ENCODE data around the gene PNPLA3.

PNPLA3 gene, protein sequence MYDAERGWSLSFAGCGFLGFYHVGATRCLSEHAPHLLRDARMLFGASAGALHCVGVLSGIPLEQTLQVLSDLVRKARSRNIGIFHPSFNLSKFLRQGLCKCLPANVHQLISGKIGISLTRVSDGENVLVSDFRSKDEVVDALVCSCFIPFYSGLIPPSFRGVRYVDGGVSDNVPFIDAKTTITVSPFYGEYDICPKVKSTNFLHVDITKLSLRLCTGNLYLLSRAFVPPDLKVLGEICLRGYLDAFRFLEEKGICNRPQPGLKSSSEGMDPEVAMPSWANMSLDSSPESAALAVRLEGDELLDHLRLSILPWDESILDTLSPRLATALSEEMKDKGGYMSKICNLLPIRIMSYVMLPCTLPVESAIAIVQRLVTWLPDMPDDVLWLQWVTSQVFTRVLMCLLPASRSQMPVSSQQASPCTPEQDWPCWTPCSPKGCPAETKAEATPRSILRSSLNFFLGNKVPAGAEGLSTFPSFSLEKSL
- 0 reads per million in 2 donors for total RNA-seq

DNA sequence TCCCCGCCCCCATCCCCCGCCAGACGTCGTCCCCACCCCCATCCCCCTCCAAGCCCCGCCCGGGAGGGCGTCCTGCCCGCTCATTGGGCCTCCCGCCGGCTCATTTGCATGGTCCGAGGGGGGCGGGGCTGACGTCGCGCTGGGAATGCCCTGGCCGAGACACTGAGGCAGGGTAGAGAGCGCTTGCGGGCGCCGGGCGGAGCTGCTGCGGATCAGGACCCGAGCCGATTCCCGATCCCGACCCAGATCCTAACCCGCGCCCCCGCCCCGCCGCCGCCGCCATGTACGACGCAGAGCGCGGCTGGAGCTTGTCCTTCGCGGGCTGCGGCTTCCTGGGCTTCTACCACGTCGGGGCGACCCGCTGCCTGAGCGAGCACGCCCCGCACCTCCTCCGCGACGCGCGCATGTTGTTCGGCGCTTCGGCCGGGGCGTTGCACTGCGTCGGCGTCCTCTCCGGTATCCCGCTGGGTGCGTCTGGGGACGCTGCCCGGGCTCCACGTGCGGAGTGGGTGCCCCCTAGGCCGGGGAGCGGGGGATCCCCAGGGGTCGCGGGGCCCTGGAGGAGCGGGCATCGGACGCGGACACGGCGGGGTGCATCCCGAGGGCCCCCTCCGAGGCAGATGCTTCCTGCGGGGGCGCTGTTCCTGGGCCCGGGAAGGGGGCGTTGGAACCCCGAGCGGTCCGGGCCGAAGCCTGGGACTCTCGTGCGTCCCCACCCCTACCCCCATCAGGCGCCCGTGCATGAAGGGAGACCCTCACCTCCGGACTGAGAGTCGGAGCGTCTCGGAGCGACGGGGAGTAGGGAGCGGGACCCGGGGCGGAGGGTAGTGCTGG lies at the start of gene PNPLA3:
TSS of gene PNPLA3 (plus strand) at position 175 of the 834 bp plus-strand sequence. CDS start at position 282, 107 bp downstream.
- DNase-seq: peak; percentile 60

DNA sequence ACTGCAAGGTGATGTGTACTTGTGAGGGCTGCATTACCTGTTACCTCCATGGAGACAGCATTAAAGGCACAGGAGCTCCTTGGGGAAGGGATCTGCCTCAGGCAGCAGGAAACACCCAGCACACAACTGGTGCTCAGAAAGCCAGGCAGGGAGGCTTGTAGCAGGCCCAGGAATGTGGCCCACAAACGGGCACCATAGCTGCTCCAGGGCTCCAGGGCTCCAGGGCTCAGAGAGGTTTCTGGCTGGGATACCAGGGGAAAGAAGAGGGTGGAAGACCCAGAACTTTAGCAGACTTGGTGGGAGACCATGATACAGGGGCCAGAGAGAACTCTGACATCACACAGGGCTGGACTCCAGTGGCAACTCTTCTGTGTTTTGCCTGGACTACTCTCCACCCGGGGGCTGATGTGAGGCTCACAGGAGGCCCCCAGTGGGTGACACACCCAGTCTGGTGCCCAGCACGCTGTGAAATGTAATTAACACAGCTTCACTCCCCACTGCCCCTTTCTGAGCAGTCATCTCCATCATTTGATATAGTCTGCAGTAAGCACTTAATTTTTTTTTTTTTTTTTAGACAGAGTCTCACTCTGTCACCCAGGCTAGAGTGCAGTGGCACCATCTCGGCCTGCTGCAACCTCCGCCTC lies 46.6 kb upstream of the PNPLA3 start:
- DNase-seq: no peak

DNA sequence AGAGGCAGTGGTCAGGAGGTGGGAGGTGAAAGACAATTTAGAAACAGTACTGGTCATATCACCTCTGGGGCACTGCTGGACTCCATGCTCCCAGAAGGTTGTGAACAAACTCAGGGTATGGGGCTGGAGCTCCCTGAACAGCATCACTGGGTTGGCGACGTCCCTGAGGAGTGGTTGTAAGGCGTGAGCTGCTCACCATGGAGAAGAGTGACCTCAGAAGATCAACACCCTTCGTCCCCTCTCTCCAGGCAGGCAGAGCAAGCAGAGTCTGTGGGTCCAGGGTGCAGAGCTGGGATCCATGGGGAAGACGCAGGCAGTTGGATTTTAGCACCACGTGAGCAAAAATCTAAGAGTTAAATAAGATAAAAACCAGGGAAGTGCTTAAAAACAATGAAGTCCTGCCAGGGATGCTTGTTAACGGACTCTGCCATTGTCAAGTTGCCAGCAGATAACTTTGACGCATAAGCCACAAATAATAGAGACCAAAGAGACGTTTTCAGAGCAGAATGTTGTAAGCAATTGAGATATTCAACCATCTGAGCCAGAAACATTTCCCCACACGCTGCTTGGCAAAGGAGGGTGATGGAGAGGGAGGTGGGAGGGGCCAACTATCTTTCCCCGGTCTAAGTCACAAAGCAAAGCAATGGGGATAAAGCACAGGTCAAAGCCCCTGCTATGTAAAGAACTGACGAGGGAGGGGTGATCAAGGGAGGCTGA lies 45.4 kb upstream of the PNPLA3 start:
- no peak for DNase-seq

DNA sequence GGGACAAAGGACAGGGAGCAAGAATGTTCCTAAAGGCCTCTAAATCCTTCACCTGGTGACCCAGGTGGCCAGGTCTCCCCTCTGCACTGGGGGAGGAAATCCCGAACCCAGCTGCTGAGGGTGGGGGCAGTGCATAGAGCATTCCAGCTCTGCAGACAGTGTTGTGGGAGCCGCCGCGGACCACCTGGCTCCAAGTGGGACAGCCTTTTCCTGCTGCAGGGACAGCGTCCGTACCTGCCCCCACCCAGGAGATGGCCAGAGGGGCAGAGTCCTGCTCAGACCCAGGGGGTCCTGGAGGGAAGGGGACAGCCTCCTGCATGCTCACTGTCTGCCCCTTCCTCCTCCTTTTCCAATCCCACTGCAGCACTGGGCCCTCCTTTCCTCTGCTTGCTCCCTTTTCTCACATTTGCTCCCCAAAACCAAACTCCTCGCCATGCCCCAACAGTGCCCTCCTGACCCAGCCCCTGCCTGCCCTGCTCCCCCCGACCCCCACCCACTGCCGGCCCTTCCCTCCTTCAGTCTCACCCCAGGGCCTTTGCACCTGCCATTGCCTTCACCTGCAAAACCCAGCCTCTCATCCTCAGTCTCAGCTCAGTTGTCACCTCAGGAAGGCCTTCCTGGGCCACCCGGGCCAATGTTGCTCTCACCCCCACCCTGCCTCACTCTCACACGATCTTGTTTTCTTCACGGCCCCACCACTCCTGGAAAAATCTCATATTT lies 44.6 kb upstream of the PNPLA3 start:
- no peak for DNase-seq

DNA sequence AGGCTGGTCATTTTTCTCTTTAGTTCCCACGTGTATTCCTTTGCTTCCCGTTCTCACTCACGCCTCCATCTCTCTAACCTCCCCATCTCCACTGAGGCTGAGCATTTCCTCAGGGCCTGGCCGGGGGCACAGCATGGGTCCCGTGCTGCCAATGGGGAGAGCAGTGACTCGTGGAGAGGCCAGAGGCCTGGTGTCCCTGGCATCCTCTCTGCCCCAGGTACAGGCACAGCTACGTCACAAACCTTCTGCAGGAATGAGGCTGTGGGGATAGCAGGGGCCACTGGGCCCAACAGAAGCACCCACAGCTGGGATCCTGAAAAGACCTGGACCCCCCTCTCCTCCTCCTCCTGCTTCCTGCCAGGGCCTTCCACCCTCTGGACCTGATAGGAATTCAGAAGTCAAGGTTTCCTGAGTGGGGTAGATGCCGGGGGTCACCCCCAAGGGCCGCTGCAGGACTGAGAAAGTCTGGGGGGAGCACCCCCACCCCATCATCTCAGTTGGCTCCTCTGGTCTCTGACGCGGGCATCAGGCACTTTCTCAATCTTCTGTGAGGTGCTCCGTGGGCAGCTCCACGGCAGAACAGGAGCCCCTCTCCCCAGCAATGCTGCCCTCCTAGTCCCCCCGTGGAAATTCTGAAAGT lies 43.6 kb upstream of the PNPLA3 start:
- no peak for DNase-seq

DNA sequence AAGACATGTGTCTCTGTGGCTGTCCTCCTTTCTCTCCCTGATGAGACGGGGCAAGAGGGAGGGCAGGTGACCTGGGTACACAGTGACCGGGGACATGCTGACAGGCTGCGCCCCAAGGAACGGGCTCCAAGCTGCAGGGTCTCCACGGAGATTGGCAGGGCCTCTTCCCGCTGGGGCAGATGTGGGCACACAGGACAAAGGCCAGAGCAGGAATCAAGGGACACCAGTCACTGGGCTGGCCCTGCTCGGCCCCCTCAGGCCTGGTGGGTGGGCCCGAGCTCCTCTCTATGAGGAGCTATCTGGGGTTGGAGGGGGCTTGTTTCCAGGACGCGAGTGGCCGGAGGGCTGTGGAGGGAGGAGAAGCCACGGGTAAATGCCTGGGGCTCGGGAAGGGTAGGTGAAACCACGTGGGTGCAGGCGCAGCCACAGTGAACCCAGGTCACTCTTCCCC lies 43.0 kb upstream of the PNPLA3 start:
- DNase-seq: no peak

DNA sequence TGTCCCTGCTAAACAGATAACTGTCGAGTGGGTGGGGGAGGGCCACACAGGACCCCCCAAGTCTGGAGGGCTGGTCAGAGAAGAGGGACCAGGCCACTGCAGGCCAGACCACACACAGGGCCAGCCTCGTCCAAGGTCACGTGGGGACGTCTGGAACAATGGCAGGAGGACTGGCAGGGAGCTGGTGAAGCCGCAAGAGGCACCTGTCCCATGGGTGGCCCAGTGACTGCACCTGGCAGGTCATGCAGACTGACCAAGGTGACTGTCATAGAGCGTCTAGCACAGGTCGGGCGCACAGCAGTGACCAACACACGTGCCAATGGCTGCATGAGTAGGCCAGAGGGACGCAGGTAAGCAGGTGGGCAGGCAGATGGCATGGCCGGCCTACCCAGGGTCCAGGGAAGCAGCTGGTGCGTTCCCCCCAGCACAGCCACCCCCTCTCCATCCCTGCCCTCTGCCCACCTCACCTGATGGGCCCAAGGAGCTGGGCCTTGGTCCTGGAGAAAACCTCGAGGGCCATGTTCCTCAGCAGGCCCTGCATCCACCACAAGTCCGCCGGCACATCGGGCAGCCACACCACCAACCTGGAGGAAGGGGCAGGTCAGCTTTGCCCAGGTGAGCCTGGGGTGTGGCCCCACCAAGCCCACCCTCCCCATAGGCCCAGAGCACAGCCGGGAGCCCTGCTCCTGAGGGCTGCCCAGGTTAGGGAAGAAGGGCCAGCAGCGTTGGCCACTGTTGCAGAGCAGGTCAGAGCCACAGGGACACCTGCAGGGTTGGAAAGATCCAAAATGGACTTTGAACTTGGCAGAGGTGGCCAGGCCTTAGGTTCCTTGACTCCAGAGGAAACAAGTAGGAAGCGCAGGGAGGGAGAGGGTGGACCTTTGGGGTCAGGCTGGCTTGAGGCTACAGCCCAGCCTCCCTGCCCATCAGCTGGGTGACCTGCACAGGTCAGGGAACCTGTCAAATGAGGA lies 42.2 kb upstream of the PNPLA3 start:
- no peak for DNase-seq

DNA sequence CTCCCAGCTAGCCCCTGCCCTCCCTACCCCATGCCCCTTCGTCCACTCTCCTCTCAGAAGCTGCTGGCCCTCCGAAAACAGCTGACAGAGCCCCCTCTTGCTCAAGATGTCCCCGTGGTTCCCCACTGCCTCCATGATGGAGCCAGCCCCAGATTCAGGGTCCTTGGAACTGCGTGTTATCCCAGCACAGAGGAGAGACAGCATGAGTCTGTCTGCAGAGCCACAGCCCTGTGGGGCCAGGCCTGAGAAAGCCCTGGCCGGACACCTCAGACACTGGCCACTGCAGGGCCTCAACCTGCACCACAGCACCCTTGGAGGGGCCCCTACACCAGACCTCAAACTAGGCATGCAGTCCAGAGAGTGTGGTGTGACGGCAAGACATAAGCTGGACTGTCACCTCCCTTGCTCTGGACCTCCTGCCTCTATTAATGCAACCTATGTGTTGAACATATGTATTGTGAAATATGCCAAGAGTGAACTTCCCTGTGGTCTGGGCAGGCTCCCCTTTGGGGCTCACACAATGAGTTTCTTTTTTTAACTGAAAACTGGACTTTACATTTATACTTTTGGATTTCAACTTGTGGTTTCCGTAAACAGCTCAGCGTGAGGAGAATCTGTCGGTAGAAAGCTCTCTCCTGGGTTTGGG lies 41.4 kb upstream of the PNPLA3 start:
- DNase-seq: no peak

DNA sequence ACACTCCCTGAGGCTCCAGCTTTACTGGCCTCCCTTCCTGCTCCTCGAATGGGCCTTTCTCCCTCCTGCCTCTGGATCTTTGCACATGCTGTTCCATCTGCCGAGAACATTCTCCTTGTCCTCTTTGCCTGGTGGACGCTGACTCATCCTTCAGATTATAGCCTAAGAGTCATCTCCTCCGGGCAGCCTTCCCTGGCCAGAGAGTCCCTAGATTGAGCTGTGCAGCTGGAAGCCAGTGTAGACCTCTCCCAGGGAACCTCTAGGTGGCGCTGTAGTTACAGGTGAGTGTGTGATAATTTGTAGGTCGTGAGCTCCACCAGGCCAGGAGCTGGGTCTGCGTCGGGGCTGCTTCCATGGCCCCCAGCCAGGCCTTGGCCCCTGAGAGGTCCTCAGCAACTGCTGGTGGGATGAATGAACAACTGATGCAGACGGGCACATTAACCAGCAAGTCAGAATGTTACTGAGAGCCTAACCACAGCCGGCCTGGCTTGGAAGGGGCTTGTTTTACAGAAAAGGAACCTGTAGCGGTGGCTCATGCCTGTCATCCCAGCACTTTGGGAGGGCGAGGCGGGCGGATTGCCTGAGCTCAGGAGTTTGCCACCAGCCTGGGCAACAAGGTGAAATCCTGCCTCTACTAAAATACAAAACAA lies 40.5 kb upstream of the PNPLA3 start:
- DNase-seq: peak; percentile 23

DNA sequence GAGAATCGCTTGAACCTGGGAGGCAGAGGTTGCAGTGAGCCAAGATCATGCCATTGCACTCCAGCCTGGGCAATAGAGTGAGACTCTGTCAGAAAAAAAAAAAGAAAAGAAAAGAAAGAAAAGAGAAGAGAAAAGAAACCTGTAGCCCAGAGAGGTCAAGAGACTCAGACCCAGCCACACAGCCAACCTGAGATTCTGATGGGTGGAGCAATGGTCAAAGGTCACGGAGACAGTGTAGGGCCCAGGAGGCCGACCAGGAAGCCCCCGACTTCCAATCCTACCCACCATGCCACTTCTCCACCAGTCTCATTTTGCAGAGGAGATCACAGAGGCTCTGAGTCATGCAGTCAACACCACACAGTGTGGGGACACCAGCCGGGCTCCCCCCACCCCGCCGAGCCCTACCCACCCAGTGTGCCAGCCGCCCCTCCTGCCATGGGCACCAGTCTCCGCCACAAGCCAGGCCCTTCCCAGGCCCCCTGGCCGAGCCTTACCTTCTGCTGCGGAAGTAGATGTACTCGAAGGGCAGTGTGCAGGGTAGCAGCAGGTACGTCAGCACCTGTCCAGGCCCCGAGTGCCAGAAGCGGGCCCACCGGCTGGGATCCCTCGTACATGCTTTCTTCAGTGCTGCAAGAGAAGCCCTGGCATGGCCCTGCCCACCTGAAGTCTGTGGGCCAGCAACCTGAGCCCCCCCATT lies 39.7 kb upstream of the PNPLA3 start:
- DNase-seq: no peak

DNA sequence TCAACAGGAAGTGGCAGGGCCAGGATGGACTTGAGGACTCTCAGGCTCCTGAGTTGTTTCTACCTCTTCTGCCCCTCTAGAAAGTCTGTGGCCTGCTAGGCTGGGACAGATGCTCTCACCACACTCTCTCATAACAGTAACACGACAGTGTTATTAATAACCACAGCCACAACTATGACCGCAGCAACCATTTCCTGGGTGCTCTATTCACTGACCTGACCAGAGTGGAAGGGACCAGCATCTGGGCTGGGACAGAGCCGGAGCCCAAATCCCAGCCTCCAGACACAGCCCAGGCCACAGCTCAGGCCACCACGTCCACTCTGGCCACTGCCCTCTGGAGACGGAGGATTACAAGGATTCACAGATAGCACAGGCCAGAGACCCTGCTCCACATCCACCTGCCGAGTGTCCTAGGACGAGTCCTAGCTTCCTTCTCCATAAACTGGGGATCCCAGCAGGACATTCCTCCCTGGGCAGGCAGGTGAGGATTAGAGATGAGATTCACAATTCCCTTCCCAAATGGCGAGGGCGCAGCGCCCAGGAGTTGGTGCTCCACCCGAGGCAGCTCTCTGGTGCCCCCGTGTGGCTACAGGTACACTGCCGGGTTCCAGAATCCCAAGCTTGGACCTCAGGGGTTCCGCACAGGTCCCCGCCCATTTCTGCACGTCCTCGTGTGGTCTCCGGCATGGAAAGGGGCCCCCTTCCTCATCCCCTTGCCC lies 38.8 kb upstream of the PNPLA3 start:
- peak; percentile 29 for DNase-seq

DNA sequence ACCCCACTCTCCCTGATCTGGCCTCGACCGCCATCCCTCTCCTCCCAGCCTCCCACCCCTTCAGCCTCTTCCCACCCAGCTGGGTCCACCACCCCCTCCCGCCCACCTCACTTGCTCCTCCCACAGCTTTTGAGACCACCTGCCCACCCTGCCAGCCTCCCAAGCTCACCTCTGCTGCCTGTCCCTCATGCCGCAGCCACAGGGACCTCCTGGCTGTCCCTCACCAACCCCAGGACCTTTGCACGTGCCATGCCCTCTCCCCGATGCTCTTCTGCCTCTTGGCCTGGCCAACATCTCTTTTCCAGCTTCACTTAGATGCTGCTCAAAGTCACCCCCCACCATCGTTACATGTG lies 38.3 kb upstream of the PNPLA3 start:
- DNase-seq: no peak

DNA sequence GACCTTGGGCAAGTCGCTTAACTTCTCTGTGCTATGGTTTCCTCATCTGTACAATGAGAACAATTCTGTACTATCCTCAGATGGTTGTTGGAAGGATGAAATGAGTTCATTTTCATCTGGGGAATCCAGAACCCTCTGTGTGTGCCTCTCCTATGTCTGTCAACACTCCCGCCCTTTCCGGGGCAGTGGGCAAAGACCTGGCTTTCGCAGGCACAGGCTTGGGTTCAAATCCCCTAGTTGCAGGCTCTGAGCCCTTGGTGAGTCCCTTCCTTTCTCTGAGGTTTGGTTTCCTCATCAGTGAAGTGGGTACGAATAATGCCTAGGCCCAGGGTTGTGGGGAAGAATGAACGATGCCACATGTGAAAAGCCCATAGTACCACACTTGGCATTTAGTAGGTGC lies 37.8 kb upstream of the PNPLA3 start:
- no peak for DNase-seq

DNA sequence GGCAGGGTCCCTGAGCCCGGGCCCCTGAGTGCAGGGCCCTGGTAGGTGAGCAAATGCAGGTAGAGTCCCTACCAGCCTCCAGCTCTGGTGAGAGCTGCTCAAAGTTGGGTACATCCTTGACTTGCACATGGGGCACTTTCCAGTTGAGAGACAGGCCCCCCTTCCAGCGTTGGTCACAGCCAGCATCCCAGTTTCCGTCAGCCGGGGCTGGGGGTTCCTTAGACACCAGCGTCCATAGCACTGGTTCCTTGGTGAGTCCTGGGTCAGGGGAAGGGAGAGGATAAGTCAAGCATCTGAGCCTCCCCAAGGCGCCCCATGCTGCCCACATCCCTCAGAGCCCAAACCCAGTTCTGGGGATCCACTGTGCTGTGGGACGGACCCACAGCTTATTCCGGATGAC lies 37.4 kb upstream of the PNPLA3 start:
- DNase-seq: no peak

DNA sequence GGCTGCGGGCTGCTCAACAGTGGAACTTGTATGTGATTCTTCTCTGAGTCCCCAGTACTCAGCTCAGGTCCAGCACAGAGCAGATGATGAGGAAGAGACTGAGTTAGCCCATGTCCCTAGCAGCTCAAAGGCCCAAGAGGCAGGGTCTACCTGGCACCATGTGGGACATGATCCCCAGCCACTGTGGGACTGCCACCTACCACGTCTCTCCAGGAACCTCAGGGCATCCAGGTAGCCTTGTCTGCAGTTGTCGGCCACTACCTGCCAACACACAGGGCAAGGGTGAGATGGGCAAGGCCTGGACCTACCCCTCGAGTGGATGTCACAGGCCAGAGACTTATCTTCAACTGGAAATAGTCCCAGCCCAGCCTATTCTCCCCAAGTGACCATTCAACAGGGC lies 36.2 kb upstream of the PNPLA3 start:
- no peak for DNase-seq

DNA sequence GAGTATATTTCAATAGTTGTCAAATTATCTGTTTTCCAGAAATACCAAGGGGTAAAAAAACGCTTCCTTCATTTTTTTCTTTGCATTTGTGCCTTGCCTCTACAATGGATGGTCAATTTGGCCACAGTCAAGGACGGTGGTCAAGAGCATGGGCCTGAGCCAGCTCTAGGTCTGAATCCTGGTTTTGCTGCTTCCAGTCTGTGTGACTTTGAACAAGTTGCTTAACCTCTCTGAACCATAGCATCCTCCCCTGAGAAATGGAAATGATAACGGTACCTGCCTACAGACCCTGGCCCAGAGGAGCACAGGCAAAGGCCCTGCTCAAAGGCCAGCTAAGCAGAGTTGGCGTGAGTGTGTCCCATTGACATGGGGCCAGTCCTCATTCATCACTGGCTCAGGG lies 34.9 kb upstream of the PNPLA3 start:
- DNase-seq: no peak

DNA sequence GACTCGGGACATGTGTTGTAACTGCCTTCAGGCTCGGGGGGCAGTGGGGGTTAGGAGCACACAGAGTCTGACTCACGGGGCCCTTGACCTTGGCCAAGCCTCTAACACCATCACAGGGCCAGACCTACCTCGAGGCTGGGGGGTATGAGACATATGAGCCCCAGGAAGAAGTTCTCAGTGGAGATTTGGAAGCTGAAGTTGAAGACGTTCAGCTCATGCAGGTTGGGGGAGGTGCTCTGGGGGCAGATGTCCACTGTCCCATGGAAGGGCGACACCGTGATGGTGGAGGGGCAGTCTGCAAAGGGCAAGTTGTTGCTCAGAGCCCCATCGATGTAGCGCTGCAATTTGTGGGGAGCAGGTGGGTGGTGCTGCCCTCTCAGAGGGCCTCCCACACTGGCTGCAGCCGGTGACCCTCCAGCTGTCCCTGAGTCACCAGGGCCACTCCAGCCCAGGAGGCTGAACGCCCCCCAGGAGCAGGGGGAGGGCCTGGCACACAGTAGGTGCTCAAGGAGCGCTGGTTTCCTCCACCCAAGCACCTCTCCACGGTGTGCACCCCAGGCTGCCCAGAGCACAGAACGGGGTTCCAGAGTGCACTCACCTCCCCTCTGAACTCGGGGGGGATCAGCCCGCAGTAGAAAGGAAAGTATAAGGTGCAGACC lies 34.3 kb upstream of the PNPLA3 start:
- DNase-seq: no peak

Measured in T-helper 9 cell (primary cell).